GM23338 (cell line): ENCODE measurements around the gene TSPEAR. TPM values are rescaled to one million over a fixed set of nuclear protein-coding genes. Genes with fewer than 3 reads are reported as not detected.

Experiments used
- ATAC-seq: fragments of 200-7000 bp; cut with Tn5 transposase; 3 replicates; pipeline ENCODE4 v1.9.1; 2020
- DNase-seq: peaks from one replicate; pipeline ENCODE4 v3.0.0-alpha.2; 2015; ENCODE audit warnings: low spot score
- H2AFZ ChIP-seq: fragments of 200-600 bp; sonication (generic); 2 replicates; pipeline ENCODE4 v1.8.0; 2016; ENCODE audit warnings: antibody characterized with exemption, mild to moderate bottlenecking, moderate library complexity
- H3F3A ChIP-seq: fragments of 200-600 bp; sonication (generic); replicated peaks from 2 replicates; pipeline ENCODE4 v1.8.0; 2017; ENCODE audit warnings: antibody characterized with exemption, mixed run types, low read depth
- H3K27ac ChIP-seq: fragments of 200-600 bp; sonication (generic); 2 replicates; pipeline ENCODE4 v1.6.1; 2016; ENCODE audit warnings: low read depth
- H3K27me3 ChIP-seq: fragments of 200-600 bp; sonication (generic); 2 replicates; pipeline ENCODE4 v1.8.0; 2016; ENCODE audit warnings: mild to moderate bottlenecking, mixed run types, moderate library complexity; ENCODE audit not compliant: insufficient read depth
- H3K36me3 ChIP-seq: fragments of 200-600 bp; sonication (generic); 2 replicates; pipeline ENCODE4 v1.8.0; 2016; ENCODE audit warnings: mild to moderate bottlenecking; ENCODE audit not compliant: insufficient read depth
- H3K4me1 ChIP-seq: fragments of 200-600 bp; sonication (generic); 2 replicates; pipeline ENCODE4 v1.8.0; 2016; ENCODE audit warnings: mild to moderate bottlenecking, moderate library complexity; ENCODE audit not compliant: insufficient read depth
- H3K4me2 ChIP-seq: fragments of 200-600 bp; sonication (generic); 2 replicates; pipeline ENCODE4 v1.7.1; 2017; ENCODE audit warnings: mixed run types
- H3K4me3 ChIP-seq: fragments of 200-600 bp; sonication (generic); 2 replicates; pipeline ENCODE4 v1.6.1; 2016; ENCODE audit warnings: mixed run types
- H3K79me2 ChIP-seq: fragments of 200-600 bp; sonication (generic); replicated peaks from 2 replicates; pipeline ENCODE4 v1.8.0; 2017; ENCODE audit warnings: mild to moderate bottlenecking; ENCODE audit not compliant: insufficient read depth
- H3K9me2 ChIP-seq: fragments of 200-600 bp; sonication (generic); 2 replicates; pipeline ENCODE4 v1.8.0; 2017; ENCODE audit not compliant: insufficient read depth
- H4K20me1 ChIP-seq: fragments of 200-600 bp; sonication (generic); replicated peaks from 2 replicates; pipeline ENCODE4 v1.8.0; 2017; ENCODE audit warnings: mild to moderate bottlenecking; ENCODE audit not compliant: insufficient read depth
- H3K27ac Mint-ChIP-seq: 2 replicates; pipeline ENCODE4 v1.8.0; 2020; ENCODE audit warnings: inconsistent platforms, mild to moderate bottlenecking, moderate library complexity, mixed read lengths
- H3K27me3 Mint-ChIP-seq: 3 replicates; pipeline ENCODE4 v1.8.0; 2022; ENCODE audit warnings: low read depth, mild to moderate bottlenecking, moderate library complexity, mixed read lengths, inconsistent platforms; ENCODE audit not compliant: insufficient read depth, poor library complexity
- H3K36me3 Mint-ChIP-seq: 3 replicates; pipeline ENCODE4 v1.8.0; 2021; ENCODE audit warnings: low read depth, mild to moderate bottlenecking, inconsistent platforms, moderate library complexity, mixed read lengths
- H3K4me1 Mint-ChIP-seq: 3 replicates; pipeline ENCODE4 v1.8.0; 2020; ENCODE audit warnings: mild to moderate bottlenecking, inconsistent platforms, mixed read lengths
- H3K4me3 Mint-ChIP-seq: 3 replicates; pipeline ENCODE4 v1.8.0; 2021; ENCODE audit warnings: moderate library complexity, mild to moderate bottlenecking, inconsistent platforms, mixed read lengths
- H3K9me3 Mint-ChIP-seq: 3 replicates; pipeline ENCODE4 v1.8.0; 2020; ENCODE audit warnings: moderate library complexity, mild to moderate bottlenecking, inconsistent platforms, mixed read lengths
- CTCF ChIP-seq, 2 experiments: fragments of 200-600 bp in 1 of 2; sonication (generic) in 1 of 2; conservative IDR thresholded peaks; 2 replicates each; pipeline versions ENCODE4 v1.5.1 to v1.6.1; 2016 to 2017; ENCODE audit warnings: antibody characterized with exemption in 2 of 2, low read depth in 2 of 2, mild to moderate bottlenecking in 2 of 2, moderate library complexity in 1 of 2
- STAT1 ChIP-seq: IDR thresholded peaks from one replicate; pipeline ENCODE4 v1.6.1; 2016; ENCODE audit warnings: antibody characterized with exemption; ENCODE audit not compliant: unreplicated experiment
- ZNF114 ChIP-seq: fragments of 250-450 bp; sonication (Bioruptor Pico); IDR thresholded peaks from 2 replicates; pipeline ENCODE4 v1.5.0; 2020; ENCODE audit warnings: mild to moderate bottlenecking, moderate library complexity
- ZNF462 ChIP-seq: fragments of 250-450 bp; sonication (Bioruptor Pico); IDR thresholded peaks from 2 replicates; pipeline ENCODE4 v1.5.0; 2020; ENCODE audit warnings: mild to moderate bottlenecking, moderate library complexity
- polyA plus RNA-seq: library from polyadenylated mRNA; unstranded; fragments of >200 nt; fragmentation: Nextera tagmentation; extraction: Ambion mirVana; gene quantifications from 2 replicates; pipeline ENCODE4 v1.2.1, GENCODE V29; 2016
- total RNA-seq: library from RNA; depleted of rRNA; stranded (reverse); fragments of >200 nt; shearing (Covaris generic); gene quantifications from 2 replicates; pipeline ENCODE4 v1.2.3, GENCODE V29; 2014

The TSPEAR gene
- total and polyA plus RNA-seq, 2 experiments from 2014 or later: 0.35 to 0.92 TPM

- no peak overlapping the region for H3K27ac Mint-ChIP-seq
- no peak overlapping the region for H3K4me3 Mint-ChIP-seq
- H3K4me1 ChIP-seq: peaks cover 31% of the 10 kb centered on the region
- H3K79me2 ChIP-seq: no peaks in the 10 kb centered on the region
- H3F3A ChIP-seq: 0 out of 2 replicates have a peak, but pooled peaks cover 3% of the 10 kb centered on the region
- peaks cover 30% of the 10 kb centered on the region for H3K4me1 Mint-ChIP-seq
- peaks cover 9% of the 10 kb centered on the region; the same call in 2 of the 3 replicates for H3K36me3 Mint-ChIP-seq
- ATAC-seq (no peak), DNase-seq (no peak)
- no peak overlapping the region for H3K27ac ChIP-seq
- H3K4me2 ChIP-seq: no peak overlapping the region
- H2AFZ ChIP-seq: no peak overlapping the region
- H3K27me3 ChIP-seq: no peaks in the 10 kb centered on the region
- no peaks in the 10 kb centered on the region for H3K36me3 ChIP-seq
- no peaks in the 10 kb centered on the region for H3K9me2 ChIP-seq
- no peaks in the 10 kb centered on the region for H4K20me1 ChIP-seq
- peaks cover 21% of the 10 kb centered on the region for H3K9me3 Mint-ChIP-seq
- peaks cover 10% of the 10 kb centered on the region for H3K27me3 Mint-ChIP-seq
- no peak for TF ChIP-seq CTCF (conservative IDR thresholded peaks at IDR 0.05; ENCODE audit: low read depth in 2 of 2)
- TF ChIP-seq ZNF462 (CRISPR knock-in tag): no peak
- no peak for TF ChIP-seq STAT1
- TF ChIP-seq ZNF114 (CRISPR knock-in tag): no peak
- no peak overlapping the region for H3K4me3 ChIP-seq
Measured at GRCh38 chr21:44656868-44657267, 54.5 kb downstream of the TSPEAR start.
